H1 (cell line): ENCODE measurements around the gene EGFR. TPM values are rescaled to one million over a fixed set of nuclear protein-coding genes. Genes with fewer than 3 reads are reported as not detected.

ENCODE experiments used
- CTCF ChIA-PET: fragments of 300-600 bp; sonication (Branson Sonifier 250); formaldehyde crosslinking; loops from one replicate; lab custom pipeline; 2021; ENCODE audit not compliant: partially characterized antibody; lab: Charles Lee
- POLR2A ChIA-PET: fragments of 300-600 bp; sonication (Branson Sonifier 250); formaldehyde crosslinking; loops from one replicate; lab custom pipeline; 2021; ENCODE audit warnings: inconsistent platforms; ENCODE audit not compliant: partially characterized antibody; lab: Charles Lee
- DNase-seq, 2 experiments: peaks; one replicate each; pipeline versions ENCODE4 v3.0.0 to v3.0.0-alpha.2; 2010 to 2022; ENCODE audit warnings: low spot score in 2 of 2, low read depth in 1 of 2, mixed read lengths in 1 of 2
- FAIRE-seq: peaks from 2 replicates; lab custom pipeline; 2011; peaks lifted over from hg19 to GRCh38; lab: Jason Lieb, UNC
- H2AFZ ChIP-seq: 2 replicates; pipeline ENCODE4 v1.8.1; 2012; ENCODE audit warnings: low read length, inconsistent platforms
- H2AK5ac ChIP-seq: 2 replicates; pipeline ENCODE4 v1.6.1; 2013; ENCODE audit warnings: low read depth, low read length
- H2BK120ac ChIP-seq: replicated peaks from 2 replicates; pipeline ENCODE3; 2013; ENCODE audit warnings: low read depth, low read length, inconsistent platforms
- H2BK12ac ChIP-seq: 2 replicates; pipeline ENCODE4 v1.6.1; 2013; ENCODE audit warnings: low read depth, low read length
- H2BK15ac ChIP-seq: 2 replicates; pipeline ENCODE4 v1.6.1; 2013; ENCODE audit warnings: low read length
- H2BK20ac ChIP-seq: 2 replicates; pipeline ENCODE4 v1.6.1; 2013; ENCODE audit warnings: low read length
- H2BK5ac ChIP-seq: 2 replicates; pipeline ENCODE4 v1.6.1; 2013; ENCODE audit warnings: low read depth, low read length
- H3K14ac ChIP-seq: 2 replicates; pipeline ENCODE4 v1.6.1; 2013; ENCODE audit warnings: inconsistent platforms; ENCODE audit not compliant: insufficient read length
- H3K18ac ChIP-seq: 2 replicates; pipeline ENCODE4 v1.6.1; 2013; ENCODE audit warnings: low read length; ENCODE audit errors: extremely low read depth
- H3K23ac ChIP-seq: 2 replicates; pipeline ENCODE4 v1.6.1; 2013; ENCODE audit warnings: inconsistent platforms; ENCODE audit not compliant: insufficient read length
- H3K23me2 ChIP-seq: 2 replicates; pipeline ENCODE4 v1.6.1; 2013; ENCODE audit warnings: low read depth, low read length
- H3K27ac ChIP-seq: 2 replicates; pipeline ENCODE4 v1.6.1; 2011; ENCODE audit warnings: low read depth, low read length, inconsistent platforms
- H3K27me3 ChIP-seq, 4 experiments: replicated peaks in 1 of 4; 1 replicate in 1 of 4; 2 replicates in 3 of 4; pipeline versions ENCODE4 v1.6.1 to v1.8.1; 2011 to 2013; ENCODE audit warnings: low read length in 3 of 4, mild to moderate bottlenecking in 3 of 4, inconsistent platforms in 2 of 4, mixed read lengths in 2 of 4, moderate library complexity in 1 of 4; ENCODE audit not compliant: control insufficient read depth in 3 of 4, insufficient read depth in 3 of 4; ENCODE audit errors: extremely low read depth in 1 of 4
- H3K36me3 ChIP-seq, 4 experiments: 2 replicates each; pipeline versions ENCODE4 v1.6.1 to v1.8.1; 2011 to 2013; ENCODE audit warnings: mild to moderate bottlenecking in 4 of 4, low read length in 3 of 4, moderate library complexity in 2 of 4, control low read depth in 1 of 4, inconsistent platforms in 1 of 4; ENCODE audit not compliant: insufficient read depth in 4 of 4, control insufficient read depth in 2 of 4
- H3K4ac ChIP-seq: replicated peaks from 2 replicates; pipeline ENCODE3; 2013; ENCODE audit warnings: low read length, low read depth, mixed read lengths, inconsistent platforms; ENCODE audit not compliant: insufficient read length
- H3K4me1 ChIP-seq, 4 experiments: replicated peaks in 1 of 4; 1 replicate in 1 of 4; 2 replicates in 3 of 4; pipeline versions ENCODE4 v1.6.1 to v1.8.1; 2011 to 2013; ENCODE audit warnings: low read length in 3 of 4, inconsistent platforms in 2 of 4, mixed read lengths in 1 of 4; ENCODE audit not compliant: insufficient read depth in 4 of 4, control insufficient read depth in 3 of 4
- H3K4me2 ChIP-seq, 2 experiments: 2 replicates each; pipeline versions ENCODE4 v1.6.1 to v1.8.1; 2011 to 2013; ENCODE audit warnings: low read depth in 2 of 2, low read length in 2 of 2, control low read depth in 1 of 2, inconsistent platforms in 1 of 2, mild to moderate bottlenecking in 1 of 2; ENCODE audit not compliant: insufficient read depth in 1 of 2
- H3K4me3 ChIP-seq, 4 experiments: fragments of 200-600, 300-600 bp in 1 of 4; sonication (generic), shearing (Covaris generic), sonication (Bioruptor Twin) in 1 of 4; 2 replicates each; pipeline versions ENCODE4 v1.5.1 to v1.8.1; 2011 to 2016; ENCODE audit warnings: low read length in 4 of 4, low read depth in 3 of 4, control low read depth in 2 of 4, inconsistent platforms in 2 of 4, mild to moderate bottlenecking in 2 of 4, mixed read lengths in 1 of 4, moderate library complexity in 1 of 4; ENCODE audit not compliant: insufficient read depth in 2 of 4; ENCODE audit errors: extremely low read depth in 1 of 4
- H3K56ac ChIP-seq: replicated peaks from 2 replicates; pipeline ENCODE3; 2013; ENCODE audit warnings: low read depth, mild to moderate bottlenecking, mixed read lengths, low read length, inconsistent platforms; ENCODE audit not compliant: insufficient read length
- H3K79me1 ChIP-seq: 2 replicates; pipeline ENCODE4 v1.6.1; 2013; ENCODE audit warnings: low read depth, low read length, control low read depth
- H3K79me2 ChIP-seq, 2 experiments: 2 replicates each; pipeline versions ENCODE4 v1.6.1 to v1.8.1; 2012 to 2013; ENCODE audit warnings: low read length in 2 of 2, mild to moderate bottlenecking in 2 of 2, inconsistent platforms in 1 of 2; ENCODE audit not compliant: insufficient read depth in 2 of 2, control insufficient read depth in 1 of 2
- H3K9ac ChIP-seq, 4 experiments: replicated peaks in 1 of 4; 1 replicate in 1 of 4; 2 replicates in 3 of 4; pipeline versions ENCODE4 v1.6.1 to v1.8.1; 2011 to 2013; ENCODE audit warnings: low read depth in 3 of 4, low read length in 3 of 4, control low read depth in 2 of 4, mild to moderate bottlenecking in 2 of 4, moderate library complexity in 2 of 4, inconsistent platforms in 1 of 4; ENCODE audit errors: extremely low read depth in 1 of 4
- H3K9me3 ChIP-seq, 2 experiments: 2 replicates each; pipeline versions ENCODE4 v1.6.1 to v1.8.1; 2012 to 2013; ENCODE audit warnings: mild to moderate bottlenecking in 2 of 2, moderate library complexity in 2 of 2, control low read depth in 1 of 2, inconsistent platforms in 1 of 2, low read depth in 1 of 2, low read length in 1 of 2, mixed read lengths in 1 of 2; ENCODE audit not compliant: insufficient read depth in 2 of 2
- H4K20me1 ChIP-seq, 2 experiments: replicated peaks in 1 of 2; 2 replicates each; pipeline versions ENCODE3 to v1.8.1; 2011 to 2013; ENCODE audit warnings: inconsistent platforms in 2 of 2, low read length in 2 of 2, mild to moderate bottlenecking in 1 of 2; ENCODE audit not compliant: insufficient read depth in 2 of 2, control insufficient read depth in 1 of 2
- H4K5ac ChIP-seq: 2 replicates; pipeline ENCODE4 v1.6.1; 2013; ENCODE audit warnings: low read length, low read depth, mixed read lengths, inconsistent platforms; ENCODE audit not compliant: insufficient read length
- H4K8ac ChIP-seq: 2 replicates; pipeline ENCODE4 v1.8.0; 2013; ENCODE audit warnings: mild to moderate bottlenecking, moderate library complexity, low read length, inconsistent platforms; ENCODE audit not compliant: insufficient read depth; ENCODE audit errors: extremely low read depth
- H4K91ac ChIP-seq: replicated peaks from 2 replicates; pipeline ENCODE3; 2013; ENCODE audit warnings: low read length, mixed read lengths, inconsistent platforms; ENCODE audit not compliant: insufficient read length
- ASH2L ChIP-seq: fragments of 200-600, 300-600 bp; sonication (generic); IDR thresholded peaks from one replicate; pipeline ENCODE4 v1.7.1; 2017; ENCODE audit warnings: low read length
- ATF3 ChIP-seq: IDR thresholded peaks from 2 replicates; pipeline ENCODE4 v1.6.1; 2011; ENCODE audit warnings: low read depth, mild to moderate bottlenecking, low read length; ENCODE audit not compliant: insufficient read depth
- BRCA1 ChIP-seq: IDR thresholded peaks from 2 replicates; pipeline ENCODE4 v1.6.1; 2012; ENCODE audit warnings: low read depth, low read length, improper control_type of control experiment
- CBX5 ChIP-seq: fragments of 300-800, 300-1000 bp; sonication (generic); IDR thresholded peaks from 2 replicates; pipeline ENCODE4 v1.7.1; 2016; ENCODE audit warnings: antibody characterized with exemption, low read length, low read depth
- CHD1 ChIP-seq: IDR thresholded peaks from 2 replicates; pipeline ENCODE4 v1.6.1; 2012; ENCODE audit warnings: low read depth, low read length, improper control_type of control experiment
- EZH2 ChIP-seq: fragments of 200-600 bp; sonication (generic); IDR thresholded peaks from 2 replicates; pipeline ENCODE4 v1.7.1; 2012; ENCODE audit warnings: low read depth, mild to moderate bottlenecking, moderate library complexity, low read length, inconsistent platforms; ENCODE audit not compliant: severe bottlenecking
- MAFK ChIP-seq: IDR thresholded peaks from 2 replicates; pipeline ENCODE4 v1.6.1; 2012; ENCODE audit warnings: low read depth, mild to moderate bottlenecking, improper control_type of control experiment, low read length
- NRF1 ChIP-seq: IDR thresholded peaks from 2 replicates; pipeline ENCODE4 v1.6.1; 2011; ENCODE audit warnings: mild to moderate bottlenecking, low read depth, low read length, improper control_type of control experiment
- POLR2A ChIP-seq, 2 experiments: IDR thresholded peaks; 1 replicate in 1 of 2; 2 replicates in 1 of 2; pipeline ENCODE4 v1.6.1; 2011; ENCODE audit warnings: low read depth in 2 of 2, low read length in 2 of 2, mild to moderate bottlenecking in 2 of 2; ENCODE audit errors: control extremely low read depth in 1 of 2
- POLR2AphosphoS5 ChIP-seq: IDR thresholded peaks from 2 replicates; pipeline ENCODE4 v1.6.1; 2011; ENCODE audit warnings: low read depth, low read length
- POU5F1 ChIP-seq: IDR thresholded peaks from 2 replicates; pipeline ENCODE4 v1.6.1; 2011; ENCODE audit warnings: low read depth, mild to moderate bottlenecking, low read length, moderate library complexity
- SIRT6 ChIP-seq: IDR thresholded peaks from one replicate; pipeline ENCODE4 v1.7.1; 2012; ENCODE audit warnings: low read length, inconsistent platforms
- TAF7 ChIP-seq: optimal IDR thresholded peaks from 2 replicates; pipeline ENCODE3; 2011; ENCODE audit warnings: low read depth, mild to moderate bottlenecking, inconsistent platforms, low read length, moderate library complexity, borderline replicate concordance
- TBP ChIP-seq: IDR thresholded peaks from 2 replicates; pipeline ENCODE4 v1.6.1; 2011; ENCODE audit warnings: low read depth, low read length, improper control_type of control experiment
- polyA plus RNA-seq, 7 experiments: library from polyadenylated mRNA; depleted of rRNA in 3 of 7; stranded (reverse) in 5 of 7; unstranded in 2 of 7; fragments of >200 nt in 5 of 7; fragments of 200-250 nt in 2 of 7; gene quantifications; 1 replicate in 5 of 7; 2 replicates in 1 of 7; 4 replicates in 1 of 7; pipeline versions ENCODE4 v1.2.1 to v1.2.3, GENCODE V29; 2011 to 2013; ENCODE audit warnings: missing spikeins in 2 of 7, mixed read lengths in 2 of 7
- total RNA-seq: library from RNA; stranded (reverse); fragmentation: NEBNext Ultra II Directional; extraction: Animal tissue kit (Norgen Biotek cat#: 25700); gene quantifications from 2 replicates; pipeline ENCODE4 v1.2.1, GENCODE V29; 2021

The EGFR gene
- total and polyA plus RNA-seq, 2 of the 8 experiments (the other 6 are each of a cell fraction or from before 2014, with no cell fraction given), result 1.9 to 5.8 TPM

GRCh38 chr7:55140941-55141278 is 122.1 kb downstream of the EGFR start:
- Histone ChIP-seq H2BK120ac (no peak overlapping the region), H3K36me3 (no peaks in the 10 kb centered on the region), H2AFZ (no peak overlapping the region), H3K23me2 (no peaks in the 10 kb centered on the region), H3K14ac (no peak overlapping the region), H3K79me2 (no peaks in the 10 kb centered on the region), H2BK12ac (no peak overlapping the region), H3K4ac (no peak overlapping the region), H2BK20ac (no peak overlapping the region), H2BK5ac (no peak overlapping the region), H3K4me2 (no peak overlapping the region), H3K56ac (no peak overlapping the region), H3K9ac (no peak overlapping the region), H4K5ac (no peak overlapping the region), H4K20me1 (no peaks in the 10 kb centered on the region), H4K91ac (no peak overlapping the region), H2BK15ac (no peak overlapping the region), H3K18ac (no peak overlapping the region), H3K23ac (no peak overlapping the region), H3K79me1 (no peaks in the 10 kb centered on the region), H4K8ac (no peak overlapping the region), H3K4me3 (no peak overlapping the region), H3K27me3 (no peaks in the 10 kb centered on the region), H3K4me1 (no peaks in the 10 kb centered on the region), H3K9me3 (no peaks in the 10 kb centered on the region), H3K27ac (no peak overlapping the region), H2AK5ac (no peak overlapping the region)
- DNase-seq, result no peak
- POLR2A ChIA-PET, result interaction anchor here (0.6 kb wide), 1 partner anchor 225 kb away, joined by 3 read pairs; the partner anchor contains the start of gene LANCL2
- no peak for FAIRE-seq
- TF ChIP-seq POU5F1 (no peak), ATF3 (no peak), MAFK (no peak), EZH2 (no peak), SIRT6 (no peak), BRCA1 (no peak), CHD1 (no peak), TBP (no peak), CBX5 (no peak), POLR2A (IDR thresholded peaks at IDR 0.05; ENCODE audit: control extremely low read depth in 1 of 2, low read depth in 2 of 2, low read length in 2 of 2) (no peak), ASH2L (no peak), NRF1 (no peak), POLR2AphosphoS5 (no peak), TAF7 (no peak)
- CTCF ChIA-PET, result interaction anchor here (0.7 kb wide), 1 partner anchor 121 kb away, joined by 3 read pairs; no protein-coding TSS in a partner anchor
